Kidney epithelial cell (primary cell): ENCODE results near the gene NRSN2. TPM values are rescaled to one million over a fixed set of nuclear protein-coding genes. Genes with fewer than 3 reads are reported as not detected.

Experiments used
- DNase-seq: peaks from one replicate; pipeline ENCODE4 v3.0.0-alpha.2; 2010; ENCODE audit warnings: low read depth
- H3K27me3 ChIP-seq: 2 replicates; pipeline ENCODE4 v1.6.0; 2011; ENCODE audit warnings: low read length; ENCODE audit not compliant: control insufficient read depth, insufficient read depth
- H3K36me3 ChIP-seq: 2 replicates; pipeline ENCODE4 v1.5.1; 2011; ENCODE audit warnings: low read length; ENCODE audit not compliant: control insufficient read depth, insufficient read depth
- H3K4me3 ChIP-seq: 2 replicates; pipeline ENCODE4 v1.5.1; 2011; ENCODE audit warnings: low read depth, mild to moderate bottlenecking, control low read depth, low read length
- total RNA-seq: library from RNA; depleted of rRNA; stranded (reverse); fragments of >200 nt; gene quantifications from 2 replicates; pipeline ENCODE4 v1.2.3, GENCODE V29; 2015
- TF ChIP-seq, protein P1 (sequence below): IDR thresholded peaks from 2 replicates; pipeline ENCODE4 v1.5.1; 2011; ENCODE audit warnings: mild to moderate bottlenecking, moderate library complexity, low read length, control low read depth, inconsistent platforms; ENCODE audit not compliant: insufficient read depth, poor library complexity, severe bottlenecking

Gene NRSN2, protein sequence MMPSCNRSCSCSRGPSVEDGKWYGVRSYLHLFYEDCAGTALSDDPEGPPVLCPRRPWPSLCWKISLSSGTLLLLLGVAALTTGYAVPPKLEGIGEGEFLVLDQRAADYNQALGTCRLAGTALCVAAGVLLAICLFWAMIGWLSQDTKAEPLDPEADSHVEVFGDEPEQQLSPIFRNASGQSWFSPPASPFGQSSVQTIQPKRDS
- total RNA-seq, result 36.9 and 37.5 TPM in 2 replicates

DNA sequence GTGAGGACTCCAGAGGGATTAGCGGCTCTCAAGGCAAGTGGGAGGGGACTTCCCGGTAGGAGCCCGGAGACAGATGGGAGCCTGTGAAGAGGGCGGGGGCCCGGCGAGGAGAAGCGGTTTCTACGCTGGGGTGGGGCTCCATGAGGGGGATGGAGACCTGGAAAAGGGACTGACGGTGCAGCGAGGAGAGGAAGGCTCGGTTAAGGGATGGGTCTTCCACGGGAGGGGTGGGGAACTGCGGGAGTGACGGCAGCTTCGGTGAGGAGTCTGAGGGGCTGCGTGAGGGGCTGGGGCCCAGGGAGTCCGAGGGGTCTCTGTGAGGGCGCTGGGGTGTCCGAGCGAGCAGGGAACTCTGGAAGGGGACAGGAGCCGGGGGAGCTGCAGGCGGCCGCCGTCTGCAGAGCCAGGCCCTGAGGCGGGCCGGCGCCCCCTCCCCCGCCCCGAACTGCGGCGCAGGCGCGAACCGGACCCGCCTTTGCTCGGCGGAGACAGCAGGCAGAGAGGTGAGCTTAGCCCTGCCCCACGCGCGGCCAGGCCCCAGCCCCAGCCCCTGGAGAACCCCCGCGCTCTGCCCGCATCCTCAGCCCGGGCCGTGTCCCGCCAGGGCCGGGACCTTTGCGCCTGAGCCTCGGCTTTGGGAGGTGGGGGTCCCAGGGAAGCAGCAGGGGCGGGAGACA is at the start of gene NRSN2:
NRSN2 (plus strand) TSS at position 472 of the 677 bp plus-strand sequence. CDS start 2,533 bp downstream, outside the sequence.
- TF ChIP-seq, protein P1, sequence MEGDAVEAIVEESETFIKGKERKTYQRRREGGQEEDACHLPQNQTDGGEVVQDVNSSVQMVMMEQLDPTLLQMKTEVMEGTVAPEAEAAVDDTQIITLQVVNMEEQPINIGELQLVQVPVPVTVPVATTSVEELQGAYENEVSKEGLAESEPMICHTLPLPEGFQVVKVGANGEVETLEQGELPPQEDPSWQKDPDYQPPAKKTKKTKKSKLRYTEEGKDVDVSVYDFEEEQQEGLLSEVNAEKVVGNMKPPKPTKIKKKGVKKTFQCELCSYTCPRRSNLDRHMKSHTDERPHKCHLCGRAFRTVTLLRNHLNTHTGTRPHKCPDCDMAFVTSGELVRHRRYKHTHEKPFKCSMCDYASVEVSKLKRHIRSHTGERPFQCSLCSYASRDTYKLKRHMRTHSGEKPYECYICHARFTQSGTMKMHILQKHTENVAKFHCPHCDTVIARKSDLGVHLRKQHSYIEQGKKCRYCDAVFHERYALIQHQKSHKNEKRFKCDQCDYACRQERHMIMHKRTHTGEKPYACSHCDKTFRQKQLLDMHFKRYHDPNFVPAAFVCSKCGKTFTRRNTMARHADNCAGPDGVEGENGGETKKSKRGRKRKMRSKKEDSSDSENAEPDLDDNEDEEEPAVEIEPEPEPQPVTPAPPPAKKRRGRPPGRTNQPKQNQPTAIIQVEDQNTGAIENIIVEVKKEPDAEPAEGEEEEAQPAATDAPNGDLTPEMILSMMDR, result no peak
- H3K4me3 ChIP-seq, result peak within 1 kb of the TSS; percentile 76
- H3K27me3 ChIP-seq, result no peaks in the 10 kb centered on the region
- no peaks in the 10 kb centered on the region for H3K36me3 ChIP-seq
- no peak for DNase-seq

DNA sequence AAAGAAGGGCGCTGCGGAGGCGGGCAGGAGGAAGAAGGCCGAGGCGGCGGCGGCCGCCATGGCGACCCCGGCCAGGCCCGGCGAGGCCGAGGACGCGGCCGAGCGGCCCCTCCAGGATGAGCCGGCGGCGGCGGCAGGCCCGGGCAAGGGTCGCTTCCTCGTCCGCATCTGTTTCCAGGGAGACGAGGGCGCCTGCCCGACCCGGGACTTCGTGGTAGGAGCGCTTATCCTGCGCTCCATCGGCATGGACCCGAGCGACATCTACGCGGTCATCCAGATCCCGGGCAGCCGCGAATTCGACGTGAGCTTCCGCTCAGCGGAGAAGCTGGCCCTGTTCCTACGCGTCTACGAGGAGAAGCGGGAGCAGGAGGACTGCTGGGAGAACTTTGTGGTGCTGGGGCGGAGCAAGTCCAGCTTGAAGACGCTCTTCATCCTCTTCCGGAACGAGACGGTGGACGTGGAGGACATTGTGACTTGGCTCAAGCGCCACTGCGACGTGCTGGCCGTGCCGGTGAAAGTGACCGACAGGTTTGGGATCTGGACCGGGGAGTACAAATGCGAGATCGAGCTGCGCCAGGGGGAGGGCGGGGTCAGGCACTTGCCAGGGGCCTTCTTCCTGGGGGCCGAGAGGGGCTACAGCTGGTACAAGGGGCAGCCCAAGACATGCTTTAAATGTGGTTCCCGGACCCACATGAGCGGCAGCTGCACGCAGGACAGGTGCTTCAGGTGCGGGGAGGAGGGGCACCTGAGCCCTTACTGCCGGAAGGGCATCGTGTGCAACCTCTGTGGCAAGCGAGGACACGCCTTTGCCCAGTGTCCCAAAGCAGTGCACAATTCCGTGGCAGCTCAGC is 48.8 kb upstream of the NRSN2 start:
- no peaks in the 10 kb centered on the region for H3K27me3 ChIP-seq
- TF ChIP-seq, protein P1, result no peak
- DNase-seq, result peak; percentile 25
- peak overlapping the region; percentile 62 for H3K4me3 ChIP-seq
- no peaks in the 10 kb centered on the region for H3K36me3 ChIP-seq

DNA sequence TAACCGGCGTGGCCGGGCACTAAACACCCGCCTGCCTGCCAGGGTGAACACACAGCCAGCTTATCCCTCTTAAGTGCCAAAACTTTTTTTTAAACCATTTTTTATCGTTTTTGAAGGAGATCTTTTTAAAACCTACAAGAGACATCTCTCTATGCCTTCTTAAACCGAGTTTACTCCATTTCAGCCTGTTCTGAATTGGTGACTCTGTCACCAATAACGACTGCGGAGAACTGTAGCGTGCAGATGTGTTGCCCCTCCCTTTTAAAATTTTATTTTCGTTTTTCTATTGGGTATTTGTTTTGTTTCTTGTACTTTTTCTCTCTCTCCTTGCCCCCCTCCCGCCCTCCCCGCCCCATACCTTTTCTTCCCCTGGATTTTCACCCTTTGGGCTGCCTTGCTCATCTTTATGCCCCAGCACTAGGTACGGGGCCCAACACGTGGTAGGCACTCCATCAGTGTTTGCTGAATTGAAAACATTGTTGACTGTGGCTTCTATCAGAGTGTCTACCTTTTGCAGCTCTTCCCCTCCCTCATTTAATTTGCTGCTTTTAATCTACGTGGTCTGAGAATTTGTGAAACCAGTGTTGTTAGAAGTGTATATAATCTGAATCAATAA is 48.0 kb upstream of the NRSN2 start:
- DNase-seq, result no peak
- peak overlapping the region; percentile 62 for H3K4me3 ChIP-seq
- no peaks in the 10 kb centered on the region for H3K36me3 ChIP-seq
- TF ChIP-seq, protein P1, result no peak
- H3K27me3 ChIP-seq, result no peaks in the 10 kb centered on the region

DNA sequence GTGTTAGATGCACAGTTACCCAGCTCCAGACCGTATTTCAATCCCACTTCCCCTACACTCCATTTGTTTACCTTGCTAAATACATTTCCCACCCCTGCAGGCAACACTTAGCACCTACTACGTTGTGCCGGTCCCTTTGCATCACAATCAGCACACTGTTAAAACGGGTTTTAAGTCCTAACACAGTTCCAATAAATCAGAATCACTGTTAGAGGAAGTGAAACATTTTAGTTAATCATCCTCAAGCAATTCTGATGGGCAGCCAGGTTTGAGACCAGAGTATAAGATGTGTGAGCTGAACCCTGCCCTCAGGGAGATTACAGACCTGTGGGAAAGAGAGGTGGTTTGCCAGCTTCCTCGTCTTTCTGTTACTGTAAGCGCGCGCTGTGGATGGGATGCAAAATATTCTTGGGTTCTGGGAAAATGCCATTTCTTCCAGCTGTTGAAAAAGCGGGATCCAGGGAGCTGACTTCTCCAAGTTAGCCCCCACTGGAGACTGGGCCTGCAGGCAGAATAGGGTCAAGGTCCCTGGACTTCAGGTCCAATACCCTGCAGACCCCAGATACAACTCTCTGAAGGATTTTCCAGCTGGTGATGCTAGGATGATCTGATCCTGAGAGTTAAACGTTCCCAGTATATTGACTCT is 46.4 kb upstream of the NRSN2 start:
- no peak for DNase-seq
- no peak overlapping the region for H3K4me3 ChIP-seq
- H3K36me3 ChIP-seq, result no peaks in the 10 kb centered on the region
- H3K27me3 ChIP-seq, result no peaks in the 10 kb centered on the region
- TF ChIP-seq, protein P1, result no peak

DNA sequence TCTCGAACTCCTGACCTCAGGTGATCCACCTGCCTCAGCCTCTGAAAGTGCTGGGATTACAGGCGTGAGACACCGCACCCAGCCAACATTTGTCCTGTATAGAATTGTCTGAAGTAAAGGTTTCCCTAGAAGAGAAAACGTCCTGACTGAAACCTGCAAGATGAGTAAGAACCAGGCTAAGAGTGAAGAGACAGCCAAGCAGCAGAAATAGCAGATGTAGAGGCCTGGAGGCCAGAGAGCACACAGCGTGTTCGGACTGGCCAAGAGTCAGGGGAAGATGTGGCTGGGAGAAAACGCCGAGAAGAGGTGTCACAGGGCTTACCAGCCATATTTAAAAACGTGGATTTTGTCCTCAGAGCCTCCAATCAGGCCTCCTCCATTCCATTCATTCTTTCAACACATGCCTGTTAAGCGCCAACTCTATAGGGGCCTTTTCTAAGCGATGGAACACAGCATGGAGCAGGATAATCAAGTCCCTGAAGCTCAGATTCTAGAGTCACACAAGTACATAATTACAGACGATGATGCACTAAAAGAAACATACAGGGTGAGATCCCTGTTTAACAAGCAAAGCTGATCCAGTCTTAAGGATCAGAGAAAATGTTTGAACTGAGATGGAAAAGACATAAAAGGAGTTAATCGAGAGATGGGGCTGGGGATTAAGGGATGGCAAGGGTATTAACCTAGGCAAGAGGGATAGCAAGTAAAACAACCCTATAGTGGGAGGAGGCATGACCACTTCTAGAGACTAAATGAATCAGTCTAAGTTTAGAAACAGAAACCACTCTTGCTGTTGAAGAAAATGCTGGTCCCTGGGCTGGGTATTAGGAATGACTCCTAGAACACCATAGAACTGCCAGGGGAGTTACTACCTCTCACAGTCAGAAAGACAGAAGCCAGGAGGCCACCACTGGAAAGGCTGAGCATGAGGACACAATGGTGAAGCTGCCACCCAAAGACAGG is 44.7 kb upstream of the NRSN2 start:
- DNase-seq, result no peak
- Histone ChIP-seq H3K36me3 (no peaks in the 10 kb centered on the region), H3K4me3 (no peak overlapping the region)

More for the DNA sequence above, 44.7 kb upstream of the NRSN2 start:
- H3K27me3 ChIP-seq, result no peaks in the 10 kb centered on the region
- TF ChIP-seq, protein P1, result no peak
